Activated T-cell treated with anti-CD3 and anti-CD28 coated beads, Interleukin-2, amount 50 U/mL, for 1 hour (primary cell): ENCODE measurements around the gene SRR.
"Not testable (repeated sequence)": the region's sequence is repeated elsewhere in the genome, so short reads cannot be mapped to it uniquely, and the experiment has no call there.

Experiments
- DNase-seq: peaks from one replicate; pipeline ENCODE4 v3.0.0-alpha.2; 2020

The SRR gene

DNA sequence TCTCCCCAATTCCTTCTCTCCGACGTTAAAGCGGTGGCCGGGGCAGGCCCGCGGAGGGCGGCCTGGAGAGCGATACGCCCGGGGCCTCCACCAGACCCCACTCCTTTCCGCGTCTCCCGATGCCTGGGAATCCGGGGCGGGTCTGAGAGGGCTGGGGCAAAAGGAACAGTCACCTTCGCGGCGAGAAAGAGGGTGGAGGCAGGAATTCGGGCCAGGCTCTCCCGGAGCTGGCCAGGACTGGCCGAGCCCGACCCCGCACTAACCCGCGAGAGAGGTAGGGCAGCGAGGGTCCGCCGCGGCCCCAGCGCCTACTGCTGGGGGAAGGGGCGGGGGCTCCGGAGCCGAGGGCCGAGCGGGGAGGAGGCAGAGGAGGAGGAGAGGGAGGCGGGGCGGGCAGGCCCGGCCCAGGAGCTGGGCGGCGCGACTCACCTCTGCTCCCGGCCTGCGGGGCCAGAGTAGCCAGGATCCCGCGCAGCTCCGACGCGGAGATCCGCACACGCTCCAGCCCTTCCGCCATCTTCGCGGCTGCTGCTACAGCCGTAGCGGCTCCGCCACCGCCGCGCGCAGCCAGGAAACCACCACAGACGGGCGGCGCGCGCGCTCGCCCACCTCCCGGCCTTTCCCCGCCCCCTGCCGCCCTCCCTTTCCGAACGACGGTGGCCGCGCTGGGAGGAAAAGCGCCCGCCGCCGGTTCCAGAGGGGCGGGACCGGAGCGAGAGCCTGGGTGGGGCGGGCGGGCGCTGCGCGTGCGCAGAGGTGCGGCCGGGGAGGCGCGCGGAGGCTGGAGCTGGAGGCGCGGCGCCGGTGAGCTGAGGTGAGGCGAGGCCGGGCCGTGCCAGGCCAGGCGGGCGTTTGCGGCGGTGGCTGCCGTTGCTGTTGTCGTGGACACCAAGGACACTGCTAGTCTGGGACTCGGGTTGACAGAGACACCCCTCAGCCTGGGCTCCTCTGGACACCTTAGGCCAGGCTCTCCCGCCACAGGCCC lies at the start of gene SRR, which contains the start of gene SMG6:
Gene SRR (plus strand): TSS at position 747 of the 985 bp plus-strand sequence. CDS start 11,611 bp downstream, outside the sequence.
Gene SMG6 (minus strand): TSS at position 582 of the 985 bp plus-strand sequence. CDS start 65 bp downstream, at position 517.
- DNase-seq: peak; percentile 95

DNA sequence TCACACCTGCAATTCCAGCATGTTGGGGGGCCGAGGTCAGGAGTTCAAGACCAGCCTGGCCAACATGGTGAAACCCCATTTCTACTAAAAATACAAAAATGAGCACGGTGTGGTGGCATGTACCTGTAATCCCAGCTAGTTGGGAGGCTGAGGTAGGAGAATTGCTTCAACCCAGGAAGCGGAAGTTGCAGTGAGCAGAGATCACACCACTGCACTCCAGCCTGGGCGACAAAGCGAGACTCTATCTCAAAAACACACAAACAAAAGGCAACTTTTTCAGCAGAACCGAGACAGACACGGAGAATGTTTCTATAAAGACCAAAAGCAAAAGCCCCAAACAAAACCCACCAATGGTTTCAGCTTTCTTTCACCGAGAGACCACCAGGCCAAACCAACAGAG lies 44.9 kb upstream of the SRR start:
- not testable (repeated sequence) for DNase-seq

- peak; percentile 59 for DNase-seq
Observed at GRCh38 chr17:2259769-2260536, 43.8 kb upstream of the SRR start.

DNA sequence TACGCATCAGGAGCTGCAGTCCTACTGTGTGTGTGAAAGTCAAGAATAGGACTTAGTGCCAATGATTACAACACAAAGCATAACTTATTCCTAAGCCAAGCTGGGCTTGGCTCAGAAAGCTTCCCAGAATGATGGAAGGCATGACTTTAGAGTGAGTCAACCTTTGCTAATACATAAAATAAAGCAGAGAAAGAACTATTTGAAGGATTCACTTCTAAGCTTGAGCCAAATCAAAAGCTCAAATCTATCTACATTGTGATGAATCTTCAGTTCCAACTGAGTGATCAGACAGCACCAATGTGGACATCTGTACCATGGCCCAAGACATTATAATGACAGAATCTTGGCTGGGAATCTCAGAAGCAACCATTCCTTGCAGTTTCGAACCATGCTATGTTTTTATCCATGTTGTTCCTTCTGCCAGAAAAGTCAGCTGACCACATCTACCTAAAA lies 41.6 kb upstream of the SRR start:
- no peak for DNase-seq

DNA sequence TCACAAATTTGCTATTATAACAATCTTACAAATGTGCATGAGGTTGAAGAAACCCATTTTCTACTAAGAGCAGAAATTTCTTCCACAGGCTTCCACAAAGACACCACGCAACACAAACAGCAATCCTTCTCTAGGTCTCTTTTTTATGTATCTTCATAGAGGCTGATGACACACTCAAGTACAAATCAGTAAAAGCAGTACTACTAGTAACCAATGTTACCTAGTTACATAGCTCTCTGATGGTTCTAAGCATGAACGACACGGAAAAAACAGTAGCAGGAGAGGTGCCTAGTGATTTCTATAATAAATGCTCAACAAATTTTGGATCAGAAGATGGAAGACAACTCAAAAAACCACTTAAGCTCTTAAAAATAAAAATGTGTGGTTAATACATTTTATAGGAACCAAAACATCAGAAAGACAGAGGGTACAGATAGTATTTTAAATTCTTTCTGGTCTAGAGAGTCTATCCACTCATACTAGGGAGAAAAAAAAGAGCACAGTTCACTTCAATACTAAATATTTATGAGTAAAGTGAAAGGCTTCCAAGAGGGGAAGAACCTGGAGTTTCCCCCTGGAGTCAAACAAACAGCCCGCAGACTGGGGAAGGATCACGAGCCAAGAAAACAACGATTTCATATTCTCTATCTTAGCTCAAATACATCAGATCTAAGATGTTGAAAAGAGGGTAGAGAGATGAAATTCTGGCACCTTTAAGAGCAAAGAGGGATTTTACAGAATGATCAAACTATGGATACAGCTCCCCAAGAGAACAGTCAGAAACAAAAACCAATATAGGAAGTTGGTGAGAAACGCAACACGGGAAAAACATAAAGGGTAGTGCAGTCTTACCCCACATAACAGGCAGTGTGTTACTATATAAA lies 40.3 kb upstream of the SRR start:
- DNase-seq: no peak

DNA sequence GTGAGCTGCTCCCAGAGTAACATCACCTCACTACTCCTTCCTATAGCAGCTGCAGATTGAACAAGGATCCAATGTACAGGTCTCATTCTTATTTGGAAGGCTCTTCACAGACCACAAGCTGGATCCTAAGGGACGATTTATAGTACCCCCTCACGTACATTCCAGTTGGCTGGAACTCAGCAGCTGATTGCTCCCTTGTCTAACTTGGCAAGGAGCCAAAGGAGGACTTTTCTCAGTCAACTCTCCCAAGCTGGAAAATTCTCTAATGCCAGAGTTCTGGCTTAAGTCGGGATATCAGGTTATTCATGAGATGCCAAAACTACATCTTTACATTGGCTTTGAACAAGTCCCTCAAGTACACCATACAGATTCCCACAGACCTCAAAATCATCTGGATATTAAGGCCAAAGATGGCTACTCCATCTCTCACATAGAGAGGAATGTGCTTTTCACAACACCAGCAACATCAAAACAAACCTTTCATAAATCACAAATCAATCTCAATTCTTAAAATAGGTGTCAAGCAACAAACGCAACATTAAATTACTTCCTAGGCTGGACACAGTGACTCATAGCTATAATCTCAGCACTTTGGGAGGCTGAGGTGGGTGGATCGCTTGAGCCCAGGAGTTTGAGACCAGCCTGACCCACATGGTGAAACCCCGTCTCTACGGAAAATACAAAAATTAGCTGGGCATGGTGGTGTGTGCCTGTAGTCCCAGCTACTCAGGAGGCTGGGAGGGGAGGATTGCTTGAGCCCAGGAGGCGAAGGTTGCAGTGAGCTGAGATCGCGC lies 39.5 kb upstream of the SRR start:
- no peak for DNase-seq

- DNase-seq: not testable (repeated sequence)
Observed at GRCh38 chr17:2265166-2265565, 38.6 kb upstream of the SRR start.

GRCh38 chr17:2266045-2266864 lies 37.5 kb upstream of the SRR start:
- DNase-seq: peak; percentile 67

DNA sequence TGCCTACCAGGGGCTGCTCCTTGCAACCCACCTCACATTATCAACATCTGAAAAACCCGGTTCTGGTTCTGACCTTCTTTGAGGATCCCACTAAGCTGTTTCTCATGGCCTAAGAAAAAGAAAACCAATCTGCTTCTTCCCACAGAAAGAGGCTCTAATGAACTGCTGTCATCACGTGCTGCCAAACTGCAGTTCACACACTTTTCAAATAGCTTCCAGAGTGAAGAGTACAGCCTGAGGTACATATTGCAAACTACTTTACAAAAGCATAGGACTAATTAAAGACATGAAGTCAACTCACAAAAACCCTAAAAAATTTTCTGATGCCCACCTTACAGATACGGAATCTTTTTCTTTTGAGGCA lies 36.9 kb upstream of the SRR start:
- DNase-seq: peak; percentile 28

DNA sequence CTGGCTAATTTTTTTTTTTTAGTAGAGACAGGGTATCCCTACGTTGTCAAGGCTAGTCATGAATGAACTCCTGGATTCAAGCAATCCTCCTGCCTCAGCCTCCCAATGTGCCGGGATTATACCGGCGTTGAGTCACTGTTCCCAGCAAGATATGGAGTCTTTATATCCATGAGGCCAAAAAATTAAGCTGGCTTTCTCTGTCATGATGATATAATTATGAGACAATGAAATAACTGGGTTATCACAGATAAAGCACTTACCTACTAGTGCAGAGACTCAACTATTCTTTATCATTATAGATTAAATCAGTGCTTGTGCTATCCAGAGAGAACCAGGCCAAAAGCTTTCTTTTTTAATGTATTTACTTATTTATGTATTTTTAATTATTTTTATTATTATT lies 36.4 kb upstream of the SRR start:
- DNase-seq: no peak

GRCh38 chr17:2271985-2272702 lies 31.6 kb upstream of the SRR start:
- no peak for DNase-seq

- no peak for DNase-seq
Observed at GRCh38 chr17:2274414-2274813, 29.3 kb upstream of the SRR start.

DNA sequence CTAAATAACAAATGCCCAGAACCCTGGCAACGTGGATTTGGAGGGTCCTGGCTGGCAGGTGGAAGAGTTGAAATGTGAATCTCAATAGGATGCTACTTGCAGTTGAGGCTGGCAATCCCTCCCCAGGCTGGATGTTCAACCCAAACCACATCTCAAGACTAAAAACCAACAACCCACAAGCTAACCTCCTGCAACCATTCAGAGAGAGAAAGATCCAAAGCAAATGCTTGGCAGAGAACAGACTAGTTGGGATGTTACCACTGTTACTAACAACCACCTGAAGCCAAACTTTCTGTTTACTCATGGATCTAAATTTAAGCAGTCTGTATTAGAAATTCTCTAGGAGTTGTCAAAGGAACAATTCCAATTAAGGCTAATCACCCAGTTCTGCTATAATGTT lies 28.0 kb upstream of the SRR start:
- DNase-seq: no peak

DNA sequence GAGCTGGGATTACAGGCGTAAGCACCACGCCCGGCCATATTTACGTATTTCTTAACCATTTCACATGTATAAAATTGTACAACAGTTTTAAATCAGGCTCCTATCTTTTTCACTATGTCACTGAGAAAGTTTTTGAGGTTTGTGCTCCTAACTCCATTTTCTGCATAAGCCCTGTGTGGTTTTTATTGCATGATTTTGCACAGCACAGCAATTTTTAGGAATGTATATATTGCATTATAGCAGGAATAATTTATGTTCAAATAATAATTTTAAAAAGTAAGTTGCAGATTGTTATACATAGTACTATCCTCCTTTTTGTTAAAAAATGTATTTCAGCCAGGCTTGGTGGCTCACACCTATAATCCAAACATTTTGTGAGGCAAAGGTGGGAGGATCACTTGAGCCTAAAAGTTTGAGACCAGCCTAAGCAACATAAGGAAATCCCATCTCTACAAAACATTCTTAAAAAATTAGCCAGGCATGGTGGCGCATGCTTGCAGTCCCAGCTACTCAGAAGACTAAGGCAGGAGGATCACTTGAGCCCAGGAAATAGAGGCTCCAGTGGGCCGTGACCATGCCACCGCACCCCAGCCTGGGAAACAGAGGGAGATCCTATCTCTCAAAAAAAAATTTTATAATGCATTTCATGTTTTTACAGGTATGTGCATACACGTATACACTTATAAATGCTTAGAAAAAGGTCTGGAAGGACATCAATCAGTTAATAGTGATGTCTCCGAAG lies 26.1 kb upstream of the SRR start:
- DNase-seq: no peak

DNA sequence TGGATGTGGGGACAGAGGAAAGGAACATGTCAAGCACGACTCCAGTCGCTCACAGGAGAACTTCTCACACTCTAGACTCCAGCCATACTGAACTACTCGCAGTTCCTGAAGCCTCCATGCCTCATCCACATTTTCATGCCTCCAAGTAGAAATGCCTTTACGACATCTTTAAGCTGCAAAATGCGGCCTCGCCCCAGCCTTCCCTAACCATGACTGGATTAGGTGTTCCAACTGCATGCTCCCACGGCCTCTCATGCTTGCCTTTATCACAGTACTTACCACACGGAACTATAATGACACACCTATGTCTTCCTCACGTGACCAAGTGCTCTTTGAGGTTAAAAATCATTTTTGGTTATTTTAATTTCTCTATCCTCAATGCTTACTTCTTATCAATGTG lies 24.0 kb upstream of the SRR start:
- DNase-seq: no peak

GRCh38 chr17:2282297-2282873 lies 21.4 kb upstream of the SRR start:
- peak; percentile 40 for DNase-seq

DNA sequence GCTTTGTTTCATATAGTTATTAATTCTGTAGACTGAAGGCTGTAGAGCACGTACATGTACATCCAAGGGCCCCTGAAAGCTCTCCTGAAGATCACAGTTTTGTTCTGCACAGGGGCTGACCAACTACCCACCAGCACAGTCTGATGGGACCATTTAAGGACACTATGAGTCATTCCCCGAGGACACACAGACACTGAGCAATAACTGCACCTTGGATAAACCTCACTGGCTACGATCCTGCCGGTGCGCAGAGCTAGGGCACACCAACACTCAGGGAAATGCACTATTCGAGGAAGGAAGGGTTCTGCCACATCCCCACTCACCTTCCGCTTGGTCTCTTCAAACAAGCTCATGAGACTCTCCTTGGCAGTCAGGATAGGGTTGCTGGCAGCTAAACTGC lies 20.4 kb upstream of the SRR start:
- DNase-seq: no peak

GRCh38 chr17:2289878-2290478 lies 13.8 kb upstream of the SRR start:
- no peak for DNase-seq

GRCh38 chr17:2292100-2292499 lies 11.7 kb upstream of the SRR start:
- no peak for DNase-seq
